CD4-positive, alpha-beta T cell treated with Interleukin-17A for 4 hours (primary cell): Measurements from ENCODE around the gene SUSD4.

Source experiments
- DNase-seq: peaks from one replicate; pipeline ENCODE4 v3.0.0-alpha.2; 2020; ENCODE audit warnings: mixed read lengths

The SUSD4 gene

DNA sequence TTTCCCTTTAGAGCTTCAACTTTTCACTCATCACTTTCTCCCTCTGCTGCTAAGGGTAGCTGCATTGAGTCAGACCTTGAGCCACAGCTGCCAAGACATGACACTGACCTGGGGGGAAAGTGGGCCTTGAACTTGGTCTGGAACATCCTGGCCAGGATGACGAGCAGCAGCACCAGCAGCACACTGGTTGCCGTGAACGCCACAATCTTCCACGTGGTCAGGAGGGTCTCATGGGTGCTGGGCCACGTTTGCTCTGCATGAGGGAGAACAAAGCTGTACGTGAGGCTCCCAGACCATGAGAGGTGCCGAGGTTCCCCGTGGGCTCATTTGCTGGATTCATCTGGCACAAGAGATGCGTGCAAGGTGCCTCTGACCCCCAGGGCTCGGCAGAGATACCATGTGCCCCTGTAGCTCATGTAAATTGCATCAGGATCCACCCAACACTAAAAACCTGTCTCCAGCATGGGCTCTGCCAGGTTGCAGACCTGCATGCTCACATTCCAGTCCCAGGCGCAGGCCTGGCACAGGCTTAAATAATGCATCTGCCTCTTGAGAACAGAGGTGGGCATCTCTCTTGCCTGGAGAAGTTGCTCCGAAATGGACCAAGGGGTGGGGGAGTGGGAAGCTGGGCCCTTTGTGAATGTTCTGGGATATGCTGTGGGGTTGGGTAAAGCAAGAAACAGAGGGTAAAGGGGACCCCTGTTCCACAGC, 136.3 kb downstream of the SUSD4 start:
- DNase-seq, result no peak

DNA sequence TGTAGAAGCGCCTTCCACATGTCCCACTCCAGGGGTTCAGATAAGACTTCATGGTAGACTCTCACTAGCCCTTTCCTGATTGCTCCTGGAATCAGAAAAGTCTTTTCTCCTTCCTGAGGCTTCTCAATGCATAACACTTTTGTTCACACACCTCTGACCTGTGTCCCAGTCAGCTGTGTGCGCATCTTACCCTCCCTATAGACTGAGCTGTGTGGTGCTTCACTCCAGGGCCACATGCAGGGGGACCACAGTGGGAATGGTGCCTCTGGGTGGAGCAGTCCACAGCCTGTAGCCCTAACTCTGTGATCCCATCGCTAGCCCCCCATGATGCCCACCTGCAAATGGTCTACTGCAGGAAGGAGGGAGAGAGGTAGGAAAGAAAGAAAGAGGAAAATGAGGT, 136.9 kb downstream of the SUSD4 start:
- no peak for DNase-seq

DNA sequence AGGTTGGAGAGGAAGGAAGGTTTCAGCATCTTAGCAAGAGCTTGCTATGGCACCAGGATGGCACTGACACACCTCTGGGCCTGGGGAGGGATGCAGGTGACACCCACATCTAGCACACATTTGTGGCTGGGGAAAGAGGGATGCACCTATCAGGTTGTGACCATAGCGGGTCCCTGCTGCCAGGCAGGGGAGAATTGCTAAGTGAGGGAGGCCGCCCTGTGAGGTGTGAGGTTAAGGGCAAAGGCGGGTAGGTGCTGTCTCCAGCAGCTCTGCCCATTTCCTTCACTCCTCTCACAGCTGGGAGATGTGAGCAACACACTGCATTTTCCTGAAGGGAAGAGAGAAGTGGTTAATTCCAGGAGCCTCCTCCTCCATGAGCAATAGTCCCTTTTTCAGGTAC, 137.7 kb downstream of the SUSD4 start:
- no peak for DNase-seq

DNA sequence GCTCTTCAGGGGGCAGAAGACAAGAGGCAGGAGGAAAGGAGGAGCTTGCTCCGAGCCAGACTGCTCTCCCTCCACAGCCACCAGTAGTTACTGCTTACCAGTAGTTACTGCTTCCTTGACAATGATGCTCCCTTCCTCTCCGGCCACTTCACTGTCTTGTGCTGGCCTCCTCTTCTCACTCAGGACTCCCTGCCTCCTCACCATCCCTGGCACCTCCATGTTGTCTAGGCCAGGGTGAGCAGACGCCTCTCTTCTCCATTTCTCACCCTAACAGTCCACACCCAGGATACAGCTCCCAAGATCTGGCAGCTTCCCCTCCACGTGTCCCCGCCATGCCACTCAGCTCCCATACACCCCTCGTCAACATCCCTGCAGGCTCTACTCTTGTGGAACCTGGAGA, 138.5 kb downstream of the SUSD4 start:
- DNase-seq, result no peak

DNA sequence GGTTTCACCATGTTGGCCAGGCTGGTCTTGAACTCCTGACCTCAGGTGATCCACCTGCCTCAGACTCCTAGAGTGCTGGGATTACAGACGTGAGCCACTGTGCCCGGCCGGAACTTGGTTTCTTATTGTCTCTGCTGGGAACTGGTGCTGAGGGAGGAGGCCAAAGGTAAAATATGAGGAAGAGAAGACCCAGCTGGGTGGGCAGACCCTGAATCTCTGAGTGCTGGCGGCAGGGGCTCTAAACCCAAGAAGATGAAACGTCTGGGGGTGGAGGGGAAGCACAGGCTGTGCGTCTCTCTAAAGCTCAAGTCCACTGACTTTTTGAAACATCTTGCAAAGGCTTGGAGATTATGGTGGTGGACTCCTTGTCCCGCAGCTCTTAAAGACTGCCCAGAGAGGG, 138.9 kb downstream of the SUSD4 start:
- no peak for DNase-seq

DNA sequence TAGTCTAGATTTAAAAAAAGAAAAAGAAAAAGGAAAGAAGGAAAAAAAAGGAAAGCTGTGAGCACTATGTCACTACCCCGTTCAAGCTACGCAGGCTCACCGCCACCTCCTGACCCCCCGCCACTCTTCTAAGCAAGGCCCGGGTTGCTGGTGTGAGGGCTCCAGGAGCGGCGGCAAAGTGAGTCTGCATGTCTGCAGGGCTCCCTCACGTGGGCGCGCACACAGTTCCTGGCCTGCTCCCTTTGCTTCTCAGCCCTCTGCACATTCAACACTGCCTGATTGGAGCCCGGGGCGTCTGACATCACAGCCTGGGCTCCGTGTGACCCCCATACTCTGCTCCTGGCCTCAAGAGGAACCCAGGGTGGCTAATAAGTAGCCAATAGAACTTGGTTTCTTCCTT, 139.5 kb downstream of the SUSD4 start:
- DNase-seq, result peak; percentile 36

DNA sequence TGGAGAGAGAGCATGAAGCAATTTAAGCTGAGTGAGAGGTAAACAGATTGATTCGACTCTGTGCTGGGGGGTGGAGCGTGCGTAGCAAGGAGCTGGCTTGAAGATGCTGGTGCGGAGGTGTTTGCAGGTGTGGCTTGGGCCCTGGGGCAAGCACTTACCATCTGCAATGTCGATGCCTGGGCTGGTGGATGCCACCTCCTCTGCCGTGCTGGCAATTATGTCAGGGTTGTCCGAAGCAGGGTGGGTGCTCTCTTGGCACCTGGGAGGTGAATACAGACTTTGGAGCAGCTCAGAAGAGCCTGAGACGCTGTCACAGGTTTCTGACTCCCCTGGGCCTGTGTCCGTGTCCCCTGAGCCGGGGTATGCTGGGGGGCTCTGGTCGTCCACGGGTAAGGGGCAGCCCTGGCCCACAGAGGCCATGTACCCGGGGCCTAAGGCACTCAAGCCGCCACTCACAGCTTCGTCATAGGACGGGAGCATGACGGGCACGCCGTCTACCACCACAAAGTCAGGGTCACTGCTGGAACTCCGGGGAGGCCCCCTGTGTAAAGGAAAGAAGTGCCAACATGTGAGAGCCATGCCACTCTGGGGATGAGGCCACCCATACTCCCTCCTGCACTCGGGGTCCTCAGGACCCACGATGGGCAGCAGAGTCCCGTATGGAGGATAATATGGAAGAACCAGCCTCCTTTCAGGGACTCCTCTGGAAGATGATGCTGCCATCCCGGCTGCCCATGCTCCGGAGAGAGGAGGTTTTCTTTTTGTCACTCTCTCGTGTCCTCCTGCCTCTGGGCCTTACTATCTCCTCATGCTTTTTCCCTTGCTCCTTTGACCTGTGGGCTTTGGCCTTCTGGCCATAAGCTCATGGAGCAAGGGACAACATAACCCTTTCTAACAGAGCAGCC, 140.6 kb downstream of the SUSD4 start:
- no peak for DNase-seq

DNA sequence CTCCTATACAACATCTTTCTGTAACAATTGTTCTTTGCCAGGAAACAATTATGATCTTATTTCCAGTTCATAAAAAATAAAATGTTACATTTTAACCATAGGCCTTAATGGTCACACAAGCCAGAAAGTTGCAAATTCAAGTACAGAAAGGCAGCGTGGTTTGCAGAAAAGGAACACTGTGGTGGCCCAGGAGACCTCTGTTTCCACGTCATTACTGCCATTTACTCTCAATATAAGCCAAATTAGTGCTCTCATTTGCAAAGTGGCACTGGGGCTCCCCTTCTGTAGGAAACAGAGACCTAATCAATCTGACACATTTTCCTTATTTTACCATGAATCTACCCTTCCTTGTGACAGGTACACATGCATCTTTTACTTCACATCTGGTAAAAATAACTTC, 141.6 kb downstream of the SUSD4 start:
- DNase-seq, result no peak

DNA sequence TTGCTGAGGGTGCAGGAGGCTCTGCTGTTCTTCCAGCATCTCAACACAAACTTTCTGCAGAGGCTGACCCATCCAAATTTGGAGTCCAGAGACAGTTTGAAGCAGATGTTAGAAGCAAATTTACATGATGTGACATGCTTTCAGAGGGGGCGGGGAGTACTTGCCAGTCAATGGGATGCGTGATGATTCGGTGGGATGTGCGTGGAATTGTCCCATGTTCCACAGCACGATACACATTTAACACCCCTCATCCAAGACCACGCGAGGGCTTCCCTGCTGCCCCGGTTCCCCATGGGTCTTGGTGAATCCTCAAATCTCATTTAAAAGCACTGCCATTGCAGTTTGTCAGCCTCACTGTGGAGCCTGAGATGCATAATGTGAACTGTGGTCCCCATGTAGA, 142.3 kb downstream of the SUSD4 start:
- no peak for DNase-seq

DNA sequence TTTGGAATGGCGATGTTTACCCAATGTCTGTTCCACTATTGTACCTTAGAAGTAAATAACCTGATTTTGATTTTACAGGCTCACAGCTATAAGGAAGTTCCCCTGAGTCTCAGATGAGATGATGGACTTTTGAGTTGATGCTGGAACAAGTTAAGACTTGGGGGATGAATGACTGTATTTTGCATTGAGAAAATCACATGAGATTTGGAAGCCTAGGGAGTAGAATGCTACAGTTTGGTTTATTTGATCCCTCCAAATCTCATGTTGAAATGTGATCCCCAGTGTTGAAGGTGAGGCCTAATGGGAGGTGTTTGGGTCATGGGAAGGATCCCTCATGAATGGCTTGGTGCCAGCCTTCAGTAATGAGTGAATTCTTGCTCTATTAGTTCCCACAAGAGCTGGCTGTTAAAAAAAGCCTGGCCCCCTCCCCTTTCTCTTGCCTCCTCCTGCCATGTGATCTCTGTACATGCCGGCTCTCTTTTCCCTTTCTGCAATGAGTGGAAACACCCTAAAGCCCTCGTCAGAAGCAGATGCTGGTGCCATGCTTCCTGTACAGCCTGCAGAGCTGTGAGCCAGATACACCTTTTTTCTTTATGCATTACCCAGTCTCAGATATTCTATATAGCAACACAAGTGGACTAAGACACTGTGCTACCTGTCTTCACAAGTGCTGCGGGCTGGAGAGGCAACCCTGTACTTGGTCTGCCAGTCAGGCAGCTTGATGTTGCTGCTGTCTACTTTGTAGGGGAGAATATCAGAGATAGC, 143.9 kb downstream of the SUSD4 start:
- DNase-seq, result no peak

DNA sequence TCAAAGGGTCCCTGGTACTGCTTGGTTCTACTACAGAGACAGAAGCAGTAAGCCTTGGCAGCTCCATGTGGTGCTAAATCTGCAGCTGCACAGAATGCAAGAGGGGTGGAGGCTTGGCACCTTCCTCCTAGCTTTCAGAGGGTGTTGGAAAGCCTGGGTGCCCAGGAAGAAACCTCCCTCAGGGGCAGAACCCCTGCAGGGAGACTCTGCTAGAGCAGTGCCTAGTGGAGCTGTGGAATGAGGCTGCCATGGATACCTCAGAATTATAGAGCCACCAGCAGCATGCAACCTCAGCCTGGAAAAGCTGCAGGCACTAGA, 144.7 kb downstream of the SUSD4 start:
- DNase-seq, result no peak

DNA sequence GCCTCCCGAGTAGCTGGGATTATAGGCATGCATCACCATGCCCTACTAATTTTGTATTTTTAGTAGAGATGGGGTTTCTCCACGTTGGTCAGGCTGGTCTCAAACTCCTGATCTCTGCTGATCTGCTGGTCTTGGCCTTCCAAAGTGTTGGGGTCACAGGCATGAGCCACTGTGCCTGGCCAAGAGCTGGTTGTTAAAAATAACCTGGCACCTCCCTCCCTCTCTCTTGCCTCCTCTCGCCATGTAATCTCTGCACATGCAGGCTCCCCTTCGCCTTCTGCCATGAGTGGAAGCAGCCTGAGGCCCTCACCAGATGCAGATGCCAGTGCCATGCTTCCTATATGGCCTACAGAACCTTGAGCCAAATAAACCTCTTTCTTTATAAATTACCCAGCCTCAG, 146.2 kb downstream of the SUSD4 start:
- no peak for DNase-seq

DNA sequence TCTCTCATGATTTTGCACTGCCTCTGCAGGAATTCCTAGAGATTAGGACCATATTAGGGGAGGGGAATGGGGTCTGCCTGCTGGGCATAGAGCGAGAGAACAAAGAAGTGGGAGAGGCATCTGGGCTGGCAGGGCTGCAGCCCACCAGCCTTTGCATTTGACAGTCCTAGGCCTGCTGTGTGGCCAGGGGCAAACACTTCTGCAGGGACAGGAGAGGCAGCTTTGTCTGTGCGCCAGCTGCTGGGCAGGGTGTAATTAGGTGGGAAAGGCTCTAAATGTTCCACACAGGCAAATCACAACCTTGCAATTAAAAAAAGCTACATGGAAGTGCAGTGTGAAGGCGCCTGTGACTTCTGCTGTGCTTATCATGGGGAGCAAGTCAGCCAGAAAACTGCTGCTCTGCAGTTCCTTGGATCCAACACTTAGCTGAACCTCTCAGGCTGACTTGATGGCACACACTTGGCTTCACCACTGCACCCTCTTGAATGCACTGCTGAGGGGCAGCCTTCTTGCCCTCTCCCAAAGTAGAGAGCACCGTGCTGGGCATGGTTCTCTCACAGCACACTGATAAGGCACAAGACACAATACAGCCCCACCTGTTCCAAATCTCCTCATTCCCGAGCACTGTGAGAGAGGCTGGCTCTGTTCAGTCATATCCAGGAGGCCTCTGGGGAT, 147.3 kb downstream of the SUSD4 start:
- no peak for DNase-seq

DNA sequence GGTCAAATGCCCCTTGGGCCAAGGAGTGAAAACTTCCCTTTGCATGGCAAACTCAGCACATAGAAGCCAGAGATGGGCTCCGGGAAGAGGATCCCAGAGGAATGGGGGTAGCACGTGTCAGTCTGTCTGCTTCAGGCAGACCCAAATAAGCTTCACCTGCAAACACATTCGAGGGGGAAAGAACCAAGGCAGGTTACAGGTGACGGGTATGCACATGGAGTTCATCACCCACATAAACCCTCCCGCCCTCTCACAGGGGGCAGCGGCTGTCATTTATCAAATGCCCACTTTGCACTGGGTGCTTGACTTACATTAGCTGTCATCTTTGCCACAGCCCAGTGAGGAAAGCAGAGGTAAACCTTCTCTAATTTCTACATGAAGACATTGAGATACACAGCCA, 147.9 kb downstream of the SUSD4 start:
- no peak for DNase-seq

DNA sequence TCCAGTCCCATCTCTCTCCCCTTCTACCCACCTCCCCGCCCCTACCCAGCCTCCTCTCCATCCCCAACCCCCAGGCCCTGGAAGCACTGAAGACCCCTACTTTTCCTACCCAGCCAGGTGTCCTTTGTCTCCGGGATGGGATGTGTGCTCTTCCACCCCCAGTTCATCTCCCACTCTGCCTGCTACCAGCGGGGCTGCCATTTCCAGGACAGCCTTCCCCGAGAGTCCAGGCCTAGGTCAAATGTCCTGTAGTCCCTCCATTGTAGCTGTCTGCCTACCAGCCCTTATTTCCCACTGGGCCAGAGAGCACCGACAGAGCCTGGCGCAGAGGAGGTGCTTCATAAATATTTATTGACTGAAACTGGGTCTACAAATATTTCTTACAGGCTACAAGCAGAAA, 148.9 kb downstream of the SUSD4 start:
- DNase-seq, result no peak

DNA sequence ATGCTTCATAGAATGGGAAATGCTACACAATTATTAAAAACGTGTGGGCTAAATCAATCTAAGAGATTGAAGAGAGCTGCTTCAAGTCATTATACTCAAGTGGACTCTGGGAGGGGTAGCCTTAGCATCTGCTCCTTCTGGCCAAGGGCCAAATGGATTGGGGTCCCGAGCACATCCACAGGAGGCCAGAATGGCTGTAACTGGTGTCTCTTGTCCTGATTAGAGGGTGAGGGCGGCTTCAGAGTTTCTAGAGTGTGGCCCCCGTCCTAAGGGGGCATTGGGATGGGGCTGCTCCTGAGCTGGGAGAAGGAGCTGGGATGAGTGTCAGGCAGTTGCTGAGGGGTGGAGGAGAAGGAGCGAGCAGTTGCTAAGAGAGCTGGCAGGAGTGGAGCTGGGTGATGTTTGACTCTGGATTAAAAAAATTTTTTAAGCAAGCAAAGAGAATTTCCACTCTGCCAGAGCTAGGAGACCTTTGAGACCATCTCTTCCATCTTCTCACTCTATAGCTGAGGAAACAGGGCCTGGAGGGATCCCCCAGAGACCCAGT, 149.6 kb downstream of the SUSD4 start:
- DNase-seq, result no peak

DNA sequence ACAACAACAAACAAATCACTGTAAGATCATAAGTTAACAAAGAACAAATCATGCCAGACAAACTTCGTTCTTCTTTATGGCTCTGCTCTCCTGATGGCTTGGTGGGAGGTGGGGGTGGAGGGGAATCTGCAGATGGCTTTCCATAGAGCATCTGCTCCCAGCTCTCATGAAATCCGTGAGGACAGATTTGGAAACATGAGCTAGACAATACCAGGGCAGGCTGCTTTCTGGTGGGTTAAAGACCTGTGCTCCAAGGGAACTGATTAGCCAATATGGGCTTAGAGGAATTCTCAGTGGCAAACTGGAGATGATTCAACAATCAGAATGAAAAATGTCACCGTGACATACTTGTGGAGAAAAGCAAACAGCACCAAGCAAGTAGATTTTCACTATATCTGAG, 151.5 kb downstream of the SUSD4 start:
- no peak for DNase-seq

DNA sequence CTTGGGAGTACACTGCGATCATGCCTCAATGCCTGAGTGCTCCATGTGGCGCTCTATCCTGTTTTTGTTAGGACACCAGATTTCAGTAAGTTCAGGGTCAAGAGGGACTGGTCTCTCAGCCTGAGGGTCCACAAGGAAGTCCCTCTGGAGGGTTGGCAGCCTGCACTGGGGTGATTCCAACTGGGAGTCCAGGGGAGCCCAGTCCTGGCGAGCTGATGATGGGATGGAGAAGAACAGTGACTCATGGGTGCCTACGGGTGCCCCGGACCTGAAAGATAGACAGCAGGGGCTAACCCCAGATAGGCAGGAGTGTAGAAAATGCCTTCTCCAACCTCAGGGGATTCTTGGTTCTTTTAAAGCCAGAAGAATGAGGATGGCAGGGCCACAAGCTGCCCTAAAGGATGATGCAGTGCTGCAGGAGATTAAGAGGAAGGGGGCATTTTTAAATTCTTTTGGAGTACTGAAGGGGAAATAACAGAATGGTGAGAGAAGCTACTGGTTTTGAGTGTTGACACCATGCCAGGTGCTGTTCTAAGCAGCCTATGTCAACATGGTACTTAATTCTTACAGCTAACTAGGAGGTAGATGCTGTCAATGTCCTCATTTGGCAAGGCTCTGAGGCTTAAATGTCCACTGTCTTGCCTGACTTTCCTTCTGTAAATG, 152.5 kb downstream of the SUSD4 start:
- DNase-seq, result no peak

DNA sequence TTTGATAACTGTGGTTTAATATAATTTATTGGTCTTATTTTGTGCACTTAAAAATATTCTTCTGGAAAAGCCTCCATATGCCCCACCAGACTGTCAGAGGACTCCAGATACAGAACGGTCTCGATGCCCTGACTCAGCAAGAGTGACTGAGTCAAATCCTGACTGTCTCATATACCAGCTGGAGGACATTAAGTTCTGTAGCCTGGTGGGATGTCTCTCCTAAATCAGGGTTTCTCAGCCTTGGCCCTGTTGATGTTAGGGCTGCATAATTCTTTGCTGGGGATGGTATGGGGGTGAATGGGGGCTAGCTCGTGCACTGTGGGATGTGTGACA, 153.2 kb downstream of the SUSD4 start:
- no peak for DNase-seq

DNA sequence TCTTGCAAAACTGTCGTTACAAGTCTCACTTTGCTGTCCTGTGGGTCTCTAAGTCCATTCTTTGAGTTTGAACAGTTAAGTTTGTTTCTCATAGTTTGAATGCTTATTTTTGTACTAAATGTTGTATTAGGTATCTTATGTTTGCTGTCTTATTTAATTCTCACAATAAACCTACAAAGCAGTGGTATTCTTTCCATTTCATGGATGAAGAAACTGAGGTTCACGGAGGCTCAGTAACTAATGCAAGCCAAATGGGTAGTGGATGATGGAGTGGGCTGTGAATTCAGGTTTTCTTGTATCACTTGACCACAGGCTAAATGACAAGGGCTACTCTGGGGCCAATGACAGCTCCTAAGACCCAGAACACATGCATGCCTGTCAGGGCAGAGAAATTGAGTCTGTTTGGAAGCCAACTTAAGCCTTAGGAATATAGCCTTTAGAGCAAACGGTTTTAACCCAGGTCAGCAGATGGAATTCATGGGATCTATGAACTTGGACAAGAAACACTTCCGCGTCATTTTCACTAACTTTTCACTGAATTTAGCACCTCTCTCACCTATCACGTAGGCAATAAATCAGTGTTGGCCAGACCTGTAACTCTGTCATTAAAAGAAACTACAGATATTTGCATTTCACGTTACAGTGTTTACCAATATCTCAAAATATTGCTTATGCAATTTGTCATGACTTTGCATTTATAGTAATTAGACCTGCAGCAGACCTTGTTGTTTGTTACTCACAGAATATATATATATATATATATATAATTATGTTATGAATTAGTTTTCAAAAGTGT, 153.8 kb downstream of the SUSD4 start:
- DNase-seq, result no peak

DNA sequence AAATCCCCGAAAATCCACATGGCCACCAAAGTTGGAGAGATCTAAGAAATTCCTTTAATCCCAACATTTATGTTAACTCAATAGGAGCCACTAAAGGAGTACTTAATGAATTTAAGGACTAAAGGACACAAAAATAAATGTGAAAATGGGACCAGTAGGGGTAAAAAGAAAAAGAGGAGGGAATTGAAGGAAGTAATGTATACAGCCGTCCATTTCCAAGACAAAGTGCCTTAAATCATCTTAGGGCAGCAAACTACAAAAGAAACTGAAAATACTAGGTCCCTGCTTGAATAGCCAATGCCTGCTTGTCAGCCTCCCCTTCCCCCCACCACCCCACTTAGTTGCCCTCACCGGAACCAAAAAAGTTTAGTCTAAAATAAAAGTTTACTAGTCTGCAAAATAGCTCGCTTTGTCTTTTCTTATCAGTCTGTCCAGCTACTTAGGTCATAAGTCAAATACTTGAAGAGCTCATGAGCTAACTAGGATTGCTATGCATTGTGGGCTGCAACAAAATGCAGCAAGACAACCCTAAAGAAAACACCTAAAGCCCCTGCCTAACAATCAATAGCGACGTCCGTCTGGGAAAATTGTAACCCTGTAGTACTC, 154.6 kb downstream of the SUSD4 start:
- no peak for DNase-seq
